ENCODE data around the gene HPCAL1.

Gene HPCAL1

GRCh38 chr2:10415048-10415447 is 112.3 kb downstream of the HPCAL1 start:
- DNase-seq (ENCODE audit: extremely low read depth in 1 of 2, low read depth in 1 of 2) = no peak

DNA sequence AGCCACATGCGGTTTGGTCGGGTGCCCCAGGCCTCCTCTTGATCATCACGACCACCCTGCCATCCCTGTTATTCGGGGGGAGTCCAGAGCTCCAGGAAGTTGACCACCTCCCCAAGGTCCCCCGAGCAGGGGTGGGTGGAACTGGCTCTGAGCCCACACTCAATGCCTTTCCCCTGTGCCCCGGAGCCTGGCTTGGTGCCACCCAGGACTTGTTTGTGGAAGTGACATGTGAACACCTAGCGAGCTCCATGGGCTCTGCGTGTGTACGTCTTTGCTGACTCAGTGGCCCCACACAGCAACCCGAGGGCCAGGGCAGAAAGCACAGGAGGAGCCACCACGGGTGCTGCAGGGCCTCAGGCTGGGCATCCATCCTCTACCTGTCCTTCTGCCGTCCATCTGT is 112.9 kb downstream of the HPCAL1 start:
- DNase-seq (ENCODE audit: extremely low read depth in 1 of 2, low read depth in 1 of 2) = no peak

DNA sequence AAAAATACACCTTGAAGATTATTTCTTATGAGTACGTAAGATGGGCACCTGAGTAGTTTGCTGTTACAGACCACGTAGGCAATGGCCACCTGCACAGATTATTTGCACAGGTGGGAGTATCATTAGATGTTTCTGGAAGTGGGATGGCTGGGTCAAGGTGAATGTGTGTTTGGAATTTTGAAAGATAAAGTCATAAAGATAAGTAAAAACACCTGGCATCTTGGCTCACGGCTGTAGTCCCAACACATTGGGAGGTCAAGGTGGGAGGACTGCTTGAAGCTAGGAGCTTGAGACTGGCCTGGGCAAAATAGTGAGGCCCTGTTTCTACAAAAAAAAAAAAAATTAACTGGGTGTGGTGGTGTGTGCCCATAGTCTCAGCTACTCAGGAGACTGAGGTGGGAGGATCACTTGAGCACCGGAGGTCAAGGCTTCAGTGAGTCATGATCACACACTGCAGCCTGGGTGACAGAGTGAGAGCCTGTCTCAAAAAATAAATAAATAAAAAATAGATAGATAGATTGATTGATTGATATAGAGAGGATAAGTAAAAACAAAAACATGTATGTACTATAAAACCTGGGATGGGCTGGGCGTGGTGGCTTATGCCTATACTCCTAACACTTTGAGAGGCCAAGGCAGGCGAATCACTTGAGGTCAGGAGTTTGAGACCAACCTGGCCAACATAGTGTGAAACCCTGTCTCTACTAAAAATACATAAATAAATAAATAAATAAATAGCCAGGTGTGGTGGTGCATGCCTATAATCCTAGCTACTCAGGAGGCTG is 115.0 kb downstream of the HPCAL1 start:
- no peak for DNase-seq (ENCODE audit: extremely low read depth in 1 of 2, low read depth in 1 of 2)

- DNase-seq (ENCODE audit: extremely low read depth in 1 of 2, low read depth in 1 of 2) = no peak
Observed at GRCh38 chr2:10419553-10420257, 117.0 kb downstream of the HPCAL1 start.

GRCh38 chr2:10422251-10422650 is 119.5 kb downstream of the HPCAL1 start:
- no peak for DNase-seq (ENCODE audit: extremely low read depth in 1 of 2, low read depth in 1 of 2)

DNA sequence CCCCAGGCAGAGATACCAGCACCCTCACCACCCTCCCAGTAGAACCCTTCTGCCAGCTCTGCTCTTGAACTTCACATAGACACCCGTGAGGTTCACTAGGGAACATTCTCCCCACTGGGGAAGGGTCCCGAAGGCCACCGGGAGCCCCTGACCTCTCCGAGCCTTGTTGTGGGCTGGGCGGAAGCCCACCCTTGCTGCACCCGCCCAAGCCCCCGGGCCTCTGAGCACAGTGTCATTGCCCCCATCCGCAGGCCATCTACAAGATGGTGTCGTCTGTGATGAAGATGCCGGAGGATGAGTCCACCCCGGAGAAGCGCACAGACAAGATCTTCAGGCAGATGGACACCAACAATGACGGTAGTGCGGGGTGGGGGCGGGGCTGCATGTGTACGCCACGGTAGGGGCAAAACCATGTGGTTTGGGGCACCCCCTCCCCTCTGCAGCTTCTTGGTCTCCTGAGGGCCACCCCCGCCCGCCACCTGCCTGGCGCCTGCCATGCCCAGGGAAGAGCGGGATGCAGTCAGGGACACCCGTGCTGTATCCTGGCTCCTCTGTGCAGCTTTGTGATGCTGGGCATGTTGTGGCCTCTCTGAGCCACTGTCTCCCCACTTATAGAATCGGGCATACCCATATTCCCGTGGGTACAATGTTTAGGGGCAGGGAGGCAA is 120.2 kb downstream of the HPCAL1 start:
- no peak for DNase-seq (ENCODE audit: extremely low read depth in 1 of 2, low read depth in 1 of 2)

- DNase-seq (ENCODE audit: extremely low read depth in 1 of 2, low read depth in 1 of 2) = no peak
Observed at GRCh38 chr2:10423400-10423774, 120.7 kb downstream of the HPCAL1 start.

GRCh38 chr2:10424051-10424450 is 121.3 kb downstream of the HPCAL1 start:
- DNase-seq (ENCODE audit: extremely low read depth in 1 of 2, low read depth in 1 of 2) = no peak

DNA sequence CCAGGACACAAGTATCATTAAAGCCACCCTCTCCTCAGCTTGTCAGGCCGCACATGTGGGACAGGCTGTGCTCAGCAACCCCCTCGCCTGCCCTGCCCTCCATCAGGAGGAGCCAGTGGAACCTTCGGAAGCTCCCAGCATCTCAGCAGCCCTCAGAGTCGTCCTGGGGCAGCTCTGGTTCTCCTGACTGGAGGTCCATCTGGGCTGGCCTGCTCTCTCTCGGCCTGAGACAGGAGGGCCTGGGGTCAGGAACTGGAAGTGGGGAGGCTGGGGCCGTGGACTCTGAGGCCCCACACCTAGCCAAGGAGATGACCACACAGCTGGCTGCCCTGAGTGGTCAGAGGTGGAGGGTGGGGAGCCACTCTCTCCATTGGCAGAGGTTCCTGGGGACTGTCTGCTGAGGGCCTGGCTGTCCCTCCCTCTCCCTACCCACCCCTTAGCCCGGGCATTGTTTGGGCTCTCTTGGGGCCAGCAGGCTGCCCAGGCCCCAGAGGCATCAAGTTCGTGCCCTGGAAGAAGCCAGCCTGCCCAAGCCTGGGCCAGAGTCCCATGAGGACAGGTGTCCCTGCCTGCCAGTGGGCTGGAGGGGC is 122.3 kb downstream of the HPCAL1 start:
- no peak for DNase-seq (ENCODE audit: extremely low read depth in 1 of 2, low read depth in 1 of 2)

GRCh38 chr2:10425699-10426098 is 123.0 kb downstream of the HPCAL1 start:
- no peak for DNase-seq (ENCODE audit: extremely low read depth in 1 of 2, low read depth in 1 of 2)

DNA sequence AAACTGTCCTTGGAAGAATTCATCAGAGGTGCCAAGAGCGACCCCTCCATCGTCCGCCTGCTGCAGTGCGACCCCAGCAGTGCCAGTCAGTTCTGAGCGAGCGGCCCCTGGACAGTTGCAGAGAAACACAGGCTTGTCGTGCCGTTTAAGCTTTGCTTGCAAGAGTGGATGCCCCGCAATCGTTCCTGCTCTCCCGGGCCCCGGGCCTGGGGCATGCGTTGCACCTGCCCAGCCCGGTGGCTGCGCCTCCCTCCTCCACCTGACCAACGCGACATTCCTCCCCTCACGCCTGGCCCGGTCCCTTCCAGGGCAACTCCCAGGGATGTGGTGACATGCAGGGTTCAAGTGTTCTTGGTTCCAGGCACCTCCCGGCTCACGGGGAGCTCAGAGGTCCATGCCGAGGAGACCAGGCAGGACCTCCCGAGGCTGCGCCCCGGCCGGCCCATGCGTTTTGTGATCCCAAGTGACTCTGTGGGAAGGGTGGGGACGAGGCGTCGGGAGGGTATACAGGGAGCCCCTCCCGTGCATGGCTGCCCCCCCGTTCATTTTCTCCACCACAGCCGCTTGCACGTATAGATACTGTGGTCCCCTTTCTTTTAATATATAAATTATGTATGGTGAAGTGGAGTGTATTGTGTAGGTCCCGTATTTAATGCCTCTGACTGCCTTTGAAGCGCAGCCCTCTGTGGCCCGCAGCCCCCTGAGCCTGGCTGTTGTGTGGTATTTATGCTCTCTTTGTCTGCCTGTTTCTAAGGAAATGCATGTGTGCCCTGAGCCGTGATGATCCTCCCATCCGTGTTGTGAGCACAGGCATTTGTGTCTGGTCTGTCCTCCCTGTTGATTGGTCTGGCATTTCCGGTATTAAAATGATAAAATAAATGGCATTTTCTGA is 124.3 kb downstream of the HPCAL1 start:
- DNase-seq (ENCODE audit: extremely low read depth in 1 of 2, low read depth in 1 of 2) = no peak

- no peak for DNase-seq (ENCODE audit: extremely low read depth in 1 of 2, low read depth in 1 of 2)
Observed at GRCh38 chr2:10427618-10427949, 124.9 kb downstream of the HPCAL1 start.

DNA sequence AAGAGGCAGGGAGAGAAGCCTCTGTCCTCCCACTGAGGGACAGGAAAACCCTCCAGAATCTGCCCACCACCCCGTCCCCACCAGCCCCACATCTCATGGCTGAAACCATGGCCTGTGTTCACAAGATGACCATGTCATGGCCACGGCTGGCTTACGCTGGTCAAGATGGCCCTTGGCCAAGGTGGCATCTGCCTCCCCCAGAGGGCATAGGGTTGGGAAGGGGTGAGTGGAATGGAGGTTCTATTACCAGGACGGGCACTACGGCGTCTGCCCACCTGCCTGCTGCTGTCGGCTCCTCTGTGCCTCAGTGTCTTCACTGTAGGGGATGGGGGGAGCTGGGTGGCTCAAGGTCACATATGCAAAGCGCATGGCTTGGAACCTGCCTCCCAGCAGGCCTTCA is 125.7 kb downstream of the HPCAL1 start:
- no peak for DNase-seq (ENCODE audit: extremely low read depth in 1 of 2, low read depth in 1 of 2)

- no peak for DNase-seq (ENCODE audit: extremely low read depth in 1 of 2, low read depth in 1 of 2)
Observed at GRCh38 chr2:10428924-10429323, 126.2 kb downstream of the HPCAL1 start.

GRCh38 chr2:10430886-10431622 is 128.3 kb downstream of the HPCAL1 start:
- no peak for DNase-seq (ENCODE audit: extremely low read depth in 1 of 2, low read depth in 1 of 2)

GRCh38 chr2:10431797-10432196 is 129.1 kb downstream of the HPCAL1 start:
- no peak for DNase-seq (ENCODE audit: extremely low read depth in 1 of 2, low read depth in 1 of 2)

DNA sequence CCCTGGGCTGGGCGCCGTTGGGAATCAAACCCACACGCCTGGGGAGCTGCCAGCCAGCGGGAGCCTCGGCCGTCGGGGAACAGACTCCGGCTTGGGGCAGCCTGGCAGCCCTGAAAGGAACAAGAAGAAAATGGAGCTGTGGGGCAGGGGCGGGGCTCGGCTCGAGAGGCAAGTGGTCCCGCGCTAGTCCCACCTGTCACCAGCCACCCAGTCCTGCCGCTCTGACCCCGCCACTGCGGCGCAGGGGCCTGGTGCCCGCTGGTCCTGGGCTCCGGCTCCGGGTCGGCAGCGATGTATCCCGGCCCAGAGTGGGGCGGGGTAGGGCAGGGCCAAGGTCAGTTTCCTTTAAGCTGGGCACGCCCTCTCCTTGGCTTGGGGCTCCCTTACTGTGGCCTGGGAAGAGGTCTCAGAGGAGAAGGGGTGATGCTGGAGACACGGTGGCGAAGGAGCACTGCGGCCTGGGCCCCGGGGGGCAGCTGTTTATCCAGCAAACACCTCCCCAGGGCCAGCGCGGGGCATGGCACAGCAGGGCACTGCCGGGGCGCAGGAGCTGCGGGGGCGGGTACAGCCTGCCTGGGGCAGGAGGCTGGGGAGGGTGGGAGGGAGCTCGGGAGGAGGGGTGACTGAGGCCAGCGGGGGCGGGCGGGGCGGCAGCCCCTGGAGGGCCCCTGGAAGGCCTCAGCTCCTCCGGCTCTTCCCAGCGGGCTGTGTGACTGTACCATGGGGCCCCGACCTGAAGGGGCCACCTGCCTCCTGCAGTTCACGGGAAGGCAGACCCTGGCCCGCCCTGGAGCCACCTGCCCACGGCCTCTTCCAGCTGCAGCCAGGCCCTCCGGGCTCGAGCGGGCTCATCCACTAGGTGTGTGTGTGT is 129.8 kb downstream of the HPCAL1 start:
- DNase-seq (ENCODE audit: extremely low read depth in 1 of 2, low read depth in 1 of 2) = no peak

DNA sequence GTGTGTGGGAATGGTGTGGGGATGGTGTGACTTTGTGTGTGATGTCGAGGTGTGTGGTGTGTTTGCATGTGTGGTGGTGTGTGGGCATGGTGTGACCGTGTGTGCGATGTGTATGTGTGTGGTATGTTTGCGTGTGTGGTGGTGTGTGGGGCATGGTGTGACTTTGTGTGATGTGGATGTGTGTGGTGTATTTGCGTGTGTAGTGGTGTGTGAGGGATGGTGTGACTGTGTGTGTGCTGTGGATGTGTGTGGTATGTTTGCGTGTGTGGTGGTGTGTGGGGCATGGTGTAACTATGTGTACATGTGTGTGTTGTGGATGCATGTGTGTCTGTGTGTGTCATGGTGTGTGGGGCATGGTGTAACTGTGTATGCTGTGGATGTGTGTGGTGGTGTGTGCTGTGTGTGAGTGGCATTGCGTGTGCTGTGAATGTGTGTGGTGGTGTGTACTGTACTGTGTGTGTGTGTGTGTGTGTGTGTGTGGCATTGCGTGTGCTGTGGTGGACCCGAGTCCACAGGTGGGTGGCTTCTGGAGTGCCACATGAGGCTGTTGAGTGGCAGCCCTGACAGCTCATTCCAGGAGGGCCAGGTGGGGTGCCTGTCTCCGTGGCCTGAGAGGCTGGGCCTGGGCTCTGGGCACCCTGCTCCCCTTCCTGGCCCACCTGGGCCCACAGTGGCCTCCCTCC is 130.7 kb downstream of the HPCAL1 start:
- no peak for DNase-seq (ENCODE audit: extremely low read depth in 1 of 2, low read depth in 1 of 2)
